B cell (primary cell): ENCODE results near the gene VANGL1. TPM values are rescaled to one million over a fixed set of nuclear protein-coding genes. Genes with fewer than 3 reads are reported as not detected.

Experiments used
- ATAC-seq: fragments of 200-7000 bp; cut with Tn5 transposase; one replicate; pipeline ENCODE4 v1.10.0; 2021; ENCODE audit warnings: low read depth, mild to moderate bottlenecking, moderate number of reproducible peaks, moderate library complexity
- CTCF ChIA-PET: fragments of 350-600 bp; sonication (Branson Sonifier 250); formaldehyde crosslinking; loops from one replicate; lab custom pipeline; 2021; ENCODE audit warnings: antibody characterized with exemption, inconsistent platforms; lab: Charles Lee
- POLR2A ChIA-PET: fragments of 350-600 bp; sonication (Branson Sonifier 250); formaldehyde crosslinking; loops from one replicate; lab custom pipeline; 2021; ENCODE audit warnings: antibody characterized with exemption; lab: Charles Lee
- DNase-seq: peaks from one replicate; pipeline ENCODE4 v3.0.0; 2013
- H2AFZ ChIP-seq: 2 replicates; pipeline ENCODE4 v1.6.1; 2012; ENCODE audit warnings: mild to moderate bottlenecking, low read depth, low read length; ENCODE audit not compliant: insufficient read depth, poor library complexity, severe bottlenecking
- H3K27ac ChIP-seq, 2 donors: 1 replicate in 1 of 2; 2 replicates in 1 of 2; pipeline ENCODE4 v1.5.1; 2012 to 2013; ENCODE audit warnings: low read length in 2 of 2, mild to moderate bottlenecking in 2 of 2, moderate library complexity in 1 of 2
- H3K27me3 ChIP-seq, 4 experiments: fragments of 200-600 bp in 1 of 4; sonication (generic) in 1 of 4; replicated peaks in 1 of 4; 1 replicate in 2 of 4; 2 replicates in 2 of 4; pipeline versions ENCODE4 v1.6.1 to v1.7.0; 2013 to 2016; ENCODE audit warnings: low read length in 3 of 4, mild to moderate bottlenecking in 2 of 4, mixed read lengths in 1 of 4, moderate library complexity in 1 of 4; ENCODE audit not compliant: insufficient read depth in 4 of 4, control insufficient read depth in 3 of 4; ENCODE audit errors: control extremely low read depth in 1 of 4
- H3K36me3 ChIP-seq, 2 experiments: replicated peaks in 1 of 2; 1 replicate in 1 of 2; 2 replicates in 1 of 2; pipeline versions ENCODE4 v1.6.1 to v1.7.1; 2013; ENCODE audit warnings: low read length in 1 of 2; ENCODE audit not compliant: insufficient read depth in 2 of 2, control insufficient read depth in 1 of 2; ENCODE audit errors: control extremely low read depth in 1 of 2, extremely low read depth in 1 of 2
- H3K4me1 ChIP-seq, 2 donors: fragments of 200-600 bp in 1 of 2; sonication (generic) in 1 of 2; 1 replicate in 1 of 2; 2 replicates in 1 of 2; pipeline versions ENCODE4 v1.5.1 to v1.6.1; 2013 to 2017; ENCODE audit warnings: low read length in 2 of 2; ENCODE audit not compliant: control insufficient read depth in 2 of 2, insufficient read depth in 2 of 2
- H3K4me2 ChIP-seq: replicated peaks from 2 replicates; pipeline ENCODE3; 2012; ENCODE audit warnings: mild to moderate bottlenecking, low read depth, low read length; ENCODE audit not compliant: poor library complexity, severe bottlenecking
- H3K4me3 ChIP-seq, 5 experiments: fragments of 200-600 bp in 1 of 5; sonication (generic) in 1 of 5; 1 replicate in 3 of 5; 2 replicates in 2 of 5; pipeline versions ENCODE4 v1.5.1 to v1.7.0; 2011 to 2016; ENCODE audit warnings: low read length in 4 of 5, mild to moderate bottlenecking in 4 of 5, low read depth in 2 of 5, control low read depth in 1 of 5, moderate library complexity in 1 of 5; ENCODE audit not compliant: insufficient read depth in 1 of 5; ENCODE audit errors: control extremely low read depth in 1 of 5, extremely low read depth in 1 of 5
- H3K79me2 ChIP-seq: fragments of 200-600 bp; sonication (generic); one replicate; pipeline ENCODE4 v1.6.0; 2016; ENCODE audit warnings: low read length; ENCODE audit not compliant: control insufficient read depth, insufficient read depth
- H3K9ac ChIP-seq: fragments of 200-600 bp; sonication (generic); 2 replicates; pipeline ENCODE4 v1.6.1; 2017; ENCODE audit warnings: mild to moderate bottlenecking, low read length, moderate library complexity
- H3K9me3 ChIP-seq, 3 donors: one replicate each; pipeline versions ENCODE4 v1.6.1 to v1.7.1; 2013; ENCODE audit warnings: low read length in 2 of 3; ENCODE audit not compliant: control insufficient read depth in 2 of 3, insufficient read depth in 1 of 3; ENCODE audit errors: control extremely low read depth in 1 of 3
- H4K20me1 ChIP-seq: 2 replicates; pipeline ENCODE4 v1.6.0; 2012; ENCODE audit warnings: mild to moderate bottlenecking, low read length; ENCODE audit not compliant: insufficient read depth, control insufficient read depth, poor library complexity, severe bottlenecking
- H3K27ac Mint-ChIP-seq: one replicate; pipeline ENCODE4 v1.8.0; 2021; ENCODE audit warnings: mixed read lengths
- H3K27me3 Mint-ChIP-seq: one replicate; pipeline ENCODE4 v1.8.0; 2021; ENCODE audit warnings: mixed read lengths
- H3K4me1 Mint-ChIP-seq: one replicate; pipeline ENCODE4 v1.8.0; 2021; ENCODE audit warnings: mixed read lengths
- H3K4me3 Mint-ChIP-seq: one replicate; pipeline ENCODE4 v1.8.0; 2021; ENCODE audit warnings: mixed read lengths
- H3K9me3 Mint-ChIP-seq: one replicate; pipeline ENCODE4 v1.8.0; 2022; ENCODE audit warnings: mixed read lengths; ENCODE audit not compliant: insufficient read depth
- EZH2 ChIP-seq: IDR thresholded peaks from 2 replicates; pipeline ENCODE4 v1.6.1; 2012; ENCODE audit warnings: borderline replicate concordance, low read depth, mild to moderate bottlenecking, moderate library complexity, low read length; ENCODE audit not compliant: insufficient read depth, poor library complexity, severe bottlenecking
- WGBS: methylation state at CpG from one replicate; pipeline ENCODE4 v1.1.5; 2013; ENCODE audit warnings: missing lambda C conversion rate; ENCODE audit not compliant: insufficient coverage; 5-methylcytosine and 5-hydroxymethylcytosine counted together
- intact Hi-C: fragments of 100-400 bp; cut with micrococcal nuclease; formaldehyde crosslinking; loops from one replicate; pipeline ENCODE4 v1.10.0; 2022
- polyA plus RNA-seq: library from polyadenylated mRNA; depleted of rRNA; stranded (reverse); fragments of >200 nt; gene quantifications from 2 replicates; pipeline ENCODE4 v1.2.3, GENCODE V29; 2012
- total RNA-seq, 2 donors: library from RNA; stranded (reverse); fragments of 120-200 nt in 1 of 2; gene quantifications; 1 replicate in 1 of 2; 2 replicates in 1 of 2; pipeline versions ENCODE4 v1.2.3 to v1.2.4, GENCODE V29; 2013 to 2022
- TF ChIP-seq, protein P1 (sequence below): fragments of 200-600 bp; IDR thresholded peaks from one replicate; pipeline ENCODE4 v1.8.0; 2022; ENCODE audit warnings: antibody characterized with exemption, mild to moderate bottlenecking

Gene VANGL1
- total and polyA plus RNA-seq, 2 donors (not counting 1 experiment from before 2014, with no cell fraction given): 0.21 to 0.30 TPM

DNA sequence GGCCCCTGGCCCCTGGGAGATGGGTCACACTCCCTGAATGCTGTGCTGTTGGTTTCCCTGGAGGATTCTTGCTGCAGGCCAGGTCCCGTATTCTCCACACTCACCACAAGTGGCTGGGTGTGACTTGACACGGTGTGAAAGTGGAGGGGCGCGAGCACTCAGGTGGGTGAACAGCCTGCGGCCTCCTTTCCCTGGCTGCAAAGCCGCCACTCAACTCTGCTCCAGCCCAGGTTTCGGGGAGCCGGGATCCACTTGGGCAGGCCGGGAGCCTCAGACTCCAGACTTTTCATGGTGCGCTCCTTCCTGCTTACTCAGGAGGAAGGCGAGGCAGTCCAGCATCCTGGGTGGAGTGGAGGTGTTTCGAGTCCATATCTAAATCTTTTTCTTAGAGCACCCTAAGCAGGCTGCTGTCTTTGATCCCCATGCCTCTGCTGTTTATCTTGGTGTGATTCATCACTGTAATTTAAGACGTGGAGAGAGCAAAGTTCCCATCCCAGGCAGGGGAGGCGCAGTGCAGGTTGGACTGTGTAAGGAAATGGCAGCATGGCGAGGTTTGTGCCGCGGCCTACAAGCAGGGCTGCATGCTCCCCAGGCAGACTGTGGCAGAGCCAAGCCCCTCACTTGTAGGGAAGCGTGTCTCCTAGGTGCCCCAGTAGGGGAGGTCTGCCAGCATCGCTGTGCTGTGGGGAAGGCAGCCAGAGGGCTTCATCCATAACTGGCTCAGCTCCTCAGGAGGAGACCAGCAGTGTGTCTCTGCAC, 29.6 kb downstream of the VANGL1 start:
- Mint-ChIP-seq H3K4me1 (no peaks in the 10 kb centered on the region), H3K4me3 (no peak overlapping the region), H3K9me3 (no peaks in the 10 kb centered on the region), H3K27me3 (no peaks in the 10 kb centered on the region), H3K27ac (no peak overlapping the region)
- no peaks in the 10 kb centered on the region for H3K36me3 ChIP-seq
- ChIA-PET POLR2A (no interaction called here), CTCF (no interaction called here)
- H3K9me3 ChIP-seq: no peaks in the 10 kb centered on the region
- 76% methylated on average over 17 of the region's 19 CpGs for WGBS
- H3K27ac ChIP-seq: no peak overlapping the region
- H3K4me3 ChIP-seq: no peak overlapping the region
- TF ChIP-seq EZH2: no peak
- TF ChIP-seq, protein P1, sequence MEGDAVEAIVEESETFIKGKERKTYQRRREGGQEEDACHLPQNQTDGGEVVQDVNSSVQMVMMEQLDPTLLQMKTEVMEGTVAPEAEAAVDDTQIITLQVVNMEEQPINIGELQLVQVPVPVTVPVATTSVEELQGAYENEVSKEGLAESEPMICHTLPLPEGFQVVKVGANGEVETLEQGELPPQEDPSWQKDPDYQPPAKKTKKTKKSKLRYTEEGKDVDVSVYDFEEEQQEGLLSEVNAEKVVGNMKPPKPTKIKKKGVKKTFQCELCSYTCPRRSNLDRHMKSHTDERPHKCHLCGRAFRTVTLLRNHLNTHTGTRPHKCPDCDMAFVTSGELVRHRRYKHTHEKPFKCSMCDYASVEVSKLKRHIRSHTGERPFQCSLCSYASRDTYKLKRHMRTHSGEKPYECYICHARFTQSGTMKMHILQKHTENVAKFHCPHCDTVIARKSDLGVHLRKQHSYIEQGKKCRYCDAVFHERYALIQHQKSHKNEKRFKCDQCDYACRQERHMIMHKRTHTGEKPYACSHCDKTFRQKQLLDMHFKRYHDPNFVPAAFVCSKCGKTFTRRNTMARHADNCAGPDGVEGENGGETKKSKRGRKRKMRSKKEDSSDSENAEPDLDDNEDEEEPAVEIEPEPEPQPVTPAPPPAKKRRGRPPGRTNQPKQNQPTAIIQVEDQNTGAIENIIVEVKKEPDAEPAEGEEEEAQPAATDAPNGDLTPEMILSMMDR: no peak
- no peaks in the 10 kb centered on the region for H3K79me2 ChIP-seq
- no peak for DNase-seq
- H3K27me3 ChIP-seq: no peaks in the 10 kb centered on the region
- H3K4me1 ChIP-seq: no peaks in the 10 kb centered on the region
- intact Hi-C loops: no loop called here
- ATAC-seq: no peak
- H3K4me2 ChIP-seq: no peak overlapping the region
- H3K9ac ChIP-seq: no peak overlapping the region
- no peaks in the 10 kb centered on the region for H4K20me1 ChIP-seq
- H2AFZ ChIP-seq: no peak overlapping the region

DNA sequence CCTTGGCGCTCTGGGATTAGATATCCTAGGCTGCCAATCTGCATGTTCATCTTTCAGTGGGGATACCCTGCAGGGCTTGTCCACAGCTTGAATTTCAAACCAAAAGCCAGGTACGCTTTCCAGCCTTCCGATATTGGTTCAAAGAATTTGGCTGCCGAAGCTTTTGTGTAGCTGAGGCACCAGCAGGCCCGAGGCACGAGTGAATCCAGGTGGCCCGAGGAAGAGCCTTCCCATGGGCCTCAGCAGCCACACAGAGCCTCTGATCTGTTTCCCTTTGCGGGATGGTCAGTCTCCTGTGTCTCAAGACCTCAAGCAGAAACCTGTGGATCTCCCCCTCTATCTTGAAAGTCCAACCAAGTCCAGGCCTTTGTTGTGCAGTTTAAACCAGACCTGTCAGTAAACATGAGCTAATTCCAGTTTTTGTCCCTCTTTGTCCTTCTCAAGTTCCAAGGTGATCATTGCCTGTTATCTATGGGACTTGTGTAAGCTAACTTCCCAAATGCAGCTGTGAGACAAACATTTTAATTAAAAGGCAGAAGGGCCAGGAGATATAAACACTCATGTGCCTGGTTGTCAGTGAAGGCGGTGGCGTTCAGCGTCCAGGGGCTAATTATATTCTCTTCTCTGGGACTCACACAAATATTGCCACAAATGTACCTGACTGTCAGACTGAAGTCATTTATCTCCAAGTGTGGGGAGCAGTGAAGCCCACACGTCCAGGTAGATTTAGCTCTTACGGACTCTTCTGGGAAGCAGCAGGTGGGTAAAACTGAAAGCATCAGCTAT, 30.6 kb downstream of the VANGL1 start:
- intact Hi-C loops: no loop called here
- no peak for DNase-seq
- Histone ChIP-seq H3K79me2 (no peaks in the 10 kb centered on the region), H2AFZ (no peak overlapping the region), H3K4me3 (no peak overlapping the region), H3K4me1 (no peaks in the 10 kb centered on the region), H3K36me3 (no peaks in the 10 kb centered on the region), H3K9me3 (no peaks in the 10 kb centered on the region), H3K4me2 (no peak overlapping the region), H4K20me1 (no peaks in the 10 kb centered on the region), H3K9ac (no peak overlapping the region), H3K27ac (no peak overlapping the region), H3K27me3 (no peaks in the 10 kb centered on the region)
- POLR2A ChIA-PET: no interaction called here
- TF ChIP-seq, protein P1: no peak
- TF ChIP-seq EZH2: no peak
- WGBS: 95% methylated on average over 10 of the region's 13 CpGs
- no peaks in the 10 kb centered on the region for H3K27me3 Mint-ChIP-seq
- H3K4me3 Mint-ChIP-seq: no peak overlapping the region
- CTCF ChIA-PET: interaction anchor here (1.0 kb wide), 1 partner anchor 33 kb away, joined by 3 read pairs; no protein-coding TSS in a partner anchor
- peaks cover 4% of the 10 kb centered on the region for H3K4me1 Mint-ChIP-seq
- no peak for ATAC-seq
- no peaks in the 10 kb centered on the region for H3K9me3 Mint-ChIP-seq
- H3K27ac Mint-ChIP-seq: no peak overlapping the region
